Posterior cingulate gyrus (tissue), 11 donors: ENCODE results near the gene GMNC.
A peak's percentile ranks its signal among the peaks of the same experiment; 100 is the strongest.
"Not testable (repeated sequence)": the region's sequence is repeated elsewhere in the genome, so short reads cannot be mapped to it uniquely, and the experiment has no call there.

ENCODE experiments used
- DNase-seq, 10 donors: peaks; one replicate each; pipeline versions ENCODE4 v3.0.0 to v3.0.0-alpha.2; 2020 to 2021; ENCODE audit warnings: mixed read lengths in 3 of 10
- intact Hi-C: fragments of 100-400 bp; cut with DNase I; formaldehyde crosslinking; loops from one replicate; pipeline ENCODE4 v1.15.1; 2023

The GMNC gene

GRCh38 chr3:190862209-190863118 lies at the start of gene GMNC:
TSS of gene GMNC (minus strand) at chr3:190862694. CDS start at chr3:190862615, 79 bp downstream.
- DNase-seq = peak; percentile 44 to 97 (median 81)
- intact Hi-C loops = no loop called here

GRCh38 chr3:190911382-190911781 lies 48.9 kb upstream of the GMNC start:
- DNase-seq = no peak
- intact Hi-C loops = no loop called here

GRCh38 chr3:190909908-190910307 lies 47.4 kb upstream of the GMNC start:
- DNase-seq = peak in 1 of 10 donors; percentile 63
- intact Hi-C loops = no loop called here

GRCh38 chr3:190903156-190903555 lies 40.7 kb upstream of the GMNC start:
- intact Hi-C loops = no loop called here
- DNase-seq = no peak

GRCh38 chr3:190902292-190902691 lies 39.8 kb upstream of the GMNC start:
- intact Hi-C loops = no loop called here
- no peak for DNase-seq

GRCh38 chr3:190892395-190892902 lies 30.0 kb upstream of the GMNC start:
- intact Hi-C loops = no loop called here
- no peak for DNase-seq

- DNase-seq = no peak
- intact Hi-C loops = no loop called here
These were observed 24.5 kb upstream of the GMNC start for GRCh38 chr3:190886945-190887344.

GRCh38 chr3:190883973-190884832 lies 21.7 kb upstream of the GMNC start:
- peak in 5 of 10 donors; percentile 40 to 66 (median 54) for DNase-seq
- intact Hi-C loops = no loop called here

- intact Hi-C loops = no loop called here
- DNase-seq = no peak
These were observed 20.6 kb upstream of the GMNC start for GRCh38 chr3:190883141-190883540.

GRCh38 chr3:190877925-190878324 lies 15.4 kb upstream of the GMNC start:
- intact Hi-C loops = no loop called here
- peak in 1 of 10 donors; percentile 38 for DNase-seq

GRCh38 chr3:190876433-190876832 lies 13.9 kb upstream of the GMNC start:
- not testable (repeated sequence) for DNase-seq

GRCh38 chr3:190875061-190875460 lies 12.6 kb upstream of the GMNC start:
- DNase-seq = peak in 1 of 10 donors; percentile 73
- intact Hi-C loops = not testable (repeated sequence)

More at GRCh38 chr3:190876433-190876832, 13.9 kb upstream of the GMNC start:
- intact Hi-C loops = not testable (repeated sequence)

GRCh38 chr3:190870127-190870526 lies 7.6 kb upstream of the GMNC start:
- intact Hi-C loops = no loop called here
- no peak for DNase-seq

- intact Hi-C loops = no loop called here
- DNase-seq = no peak
These were observed 4.6 kb upstream of the GMNC start for GRCh38 chr3:190867071-190867470.

- intact Hi-C loops = no loop called here
These were observed 3.3 kb upstream of the GMNC start for GRCh38 chr3:190865828-190866227.

GRCh38 chr3:190865419-190865818 lies 2.9 kb upstream of the GMNC start:
- DNase-seq = no peak
- intact Hi-C loops = no loop called here

More at GRCh38 chr3:190865828-190866227, 3.3 kb upstream of the GMNC start:
- DNase-seq = no peak

GRCh38 chr3:190864002-190864401 lies 1.5 kb upstream of the GMNC start:
- peak in 1 of 10 donors; percentile 30 for DNase-seq
- intact Hi-C loops = no loop called here

- intact Hi-C loops = no loop called here
- DNase-seq = no peak
These were observed 598 bp upstream of the GMNC start for GRCh38 chr3:190863119-190863465.

GRCh38 chr3:190860521-190860920 lies 2.0 kb downstream of the GMNC start:
- DNase-seq = peak in 1 of 10 donors; percentile 53
- intact Hi-C loops = no loop called here

- intact Hi-C loops = no loop called here
These were observed 7.3 kb downstream of the GMNC start for GRCh38 chr3:190855151-190855550.

GRCh38 chr3:190854062-190854461 lies 8.4 kb downstream of the GMNC start:
- intact Hi-C loops = no loop called here
- DNase-seq = no peak

More at GRCh38 chr3:190855151-190855550, 7.3 kb downstream of the GMNC start:
- no peak for DNase-seq
